T follicular helper cell (primary cell): ENCODE measurements around the gene THSD7B.
"Not testable (repeated sequence)": the region's sequence is repeated elsewhere in the genome, so short reads cannot be mapped to it uniquely, and the experiment has no call there.

ENCODE experiments used
- DNase-seq: peaks from one replicate; pipeline ENCODE4 v3.0.0-alpha.2; 2020; ENCODE audit warnings: low read depth
- total RNA-seq, 2 experiments: gene quantifications; one replicate each; lab custom pipeline; 2026; lab: John Stamatoyannopoulos, UW

THSD7B gene
- 0 reads per million in 2 experiments for total RNA-seq

GRCh38 chr2:136765256-136766072 lies at the start of gene THSD7B:
Gene THSD7B, plus strand, starts transcription at chr2:136765545. Its CDS starts 116,634 bp downstream, at chr2:136882179.
- DNase-seq = no peak

GRCh38 chr2:136718273-136718672 lies 47.1 kb upstream of the THSD7B start:
- no peak for DNase-seq

- no peak for DNase-seq
Measured at GRCh38 chr2:136727973-136728699, 37.2 kb upstream of the THSD7B start.

- DNase-seq = no peak
Measured at GRCh38 chr2:136736236-136736635, 29.1 kb upstream of the THSD7B start.

GRCh38 chr2:136738044-136738443 lies 27.3 kb upstream of the THSD7B start:
- DNase-seq = no peak

GRCh38 chr2:136741471-136741870 lies 23.9 kb upstream of the THSD7B start:
- no peak for DNase-seq

GRCh38 chr2:136750065-136750464 lies 15.3 kb upstream of the THSD7B start:
- no peak for DNase-seq

- no peak for DNase-seq
Measured at GRCh38 chr2:136751406-136751805, 13.9 kb upstream of the THSD7B start.

GRCh38 chr2:136758504-136758903 lies 6.8 kb upstream of the THSD7B start:
- DNase-seq = not testable (repeated sequence)

GRCh38 chr2:136764452-136765255 lies 691 bp upstream of the THSD7B start:
- no peak for DNase-seq

GRCh38 chr2:136766073-136766404 lies 694 bp downstream of the THSD7B start:
- DNase-seq = no peak

- DNase-seq = no peak
Measured at GRCh38 chr2:136767030-136767429, 1.7 kb downstream of the THSD7B start.

- DNase-seq = no peak
Measured at GRCh38 chr2:136769871-136770270, 4.5 kb downstream of the THSD7B start.

- no peak for DNase-seq
Measured at GRCh38 chr2:136770384-136770783, 5.0 kb downstream of the THSD7B start.

- no peak for DNase-seq
Measured at GRCh38 chr2:136777391-136777790, 12.0 kb downstream of the THSD7B start.

GRCh38 chr2:136783856-136784255 lies 18.5 kb downstream of the THSD7B start:
- DNase-seq = no peak

- no peak for DNase-seq
Measured at GRCh38 chr2:136785215-136785614, 19.9 kb downstream of the THSD7B start.

- DNase-seq = no peak
Measured at GRCh38 chr2:136787970-136788369, 22.6 kb downstream of the THSD7B start.

- no peak for DNase-seq
Measured at GRCh38 chr2:136796339-136796738, 31.0 kb downstream of the THSD7B start.

- no peak for DNase-seq
Measured at GRCh38 chr2:136798766-136799165, 33.4 kb downstream of the THSD7B start.

GRCh38 chr2:136801661-136802060 lies 36.3 kb downstream of the THSD7B start:
- no peak for DNase-seq

GRCh38 chr2:136809998-136810397 lies 44.7 kb downstream of the THSD7B start:
- no peak for DNase-seq
